ENCODE results near the gene DHPS. TPM values are rescaled to one million over a fixed set of nuclear protein-coding genes. Genes with fewer than 3 reads are reported as not detected.

Gene DHPS
- total and polyA plus RNA-seq, 2 of the 13 experiments (the other 11 are each of a cell fraction or from before 2014, with no cell fraction given) = 43.3 to 84.3 TPM

- TF ChIP-seq, protein P1, sequence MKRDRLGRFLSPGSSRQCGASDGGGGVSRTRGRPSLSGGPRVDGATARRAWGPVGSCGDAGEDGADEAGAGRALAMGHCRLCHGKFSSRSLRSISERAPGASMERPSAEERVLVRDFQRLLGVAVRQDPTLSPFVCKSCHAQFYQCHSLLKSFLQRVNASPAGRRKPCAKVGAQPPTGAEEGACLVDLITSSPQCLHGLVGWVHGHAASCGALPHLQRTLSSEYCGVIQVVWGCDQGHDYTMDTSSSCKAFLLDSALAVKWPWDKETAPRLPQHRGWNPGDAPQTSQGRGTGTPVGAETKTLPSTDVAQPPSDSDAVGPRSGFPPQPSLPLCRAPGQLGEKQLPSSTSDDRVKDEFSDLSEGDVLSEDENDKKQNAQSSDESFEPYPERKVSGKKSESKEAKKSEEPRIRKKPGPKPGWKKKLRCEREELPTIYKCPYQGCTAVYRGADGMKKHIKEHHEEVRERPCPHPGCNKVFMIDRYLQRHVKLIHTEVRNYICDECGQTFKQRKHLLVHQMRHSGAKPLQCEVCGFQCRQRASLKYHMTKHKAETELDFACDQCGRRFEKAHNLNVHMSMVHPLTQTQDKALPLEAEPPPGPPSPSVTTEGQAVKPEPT (CRISPR knock-in tag; IDR thresholded peaks at IDR 0.05; ENCODE audit: low read depth) = no peak
- TF ChIP-seq ZNF607 (CRISPR knock-in tag; IDR thresholded peaks at IDR 0.05; ENCODE audit: borderline replicate concordance) (0 out of 2 replicates have a peak, but pooled peaks have one; percentile 61), ARNT (IDR thresholded peaks at IDR 0.05) (no peak), RBFOX2 (IDR thresholded peaks at IDR 0.05; ENCODE audit: low read depth, low read length) (peak; percentile 62), ZNF747 (CRISPR knock-in tag; IDR thresholded peaks at IDR 0.05; ENCODE audit: borderline replicate concordance) (no peak), ZFY (CRISPR knock-in tag; IDR thresholded peaks at IDR 0.05) (peak; percentile 57), SCMH1 (CRISPR knock-in tag; IDR thresholded peaks at IDR 0.05; ENCODE audit: borderline replicate concordance) (no peak), NAIF1 (CRISPR knock-in tag; IDR thresholded peaks at IDR 0.05; ENCODE audit: borderline replicate concordance) (no peak), MYC (CRISPR knock-in tag; IDR thresholded peaks at IDR 0.05; ENCODE audit: borderline replicate concordance) (peak; percentile 21; the same call in 1 of the 2 replicates), ZBTB10 (CRISPR knock-in tag; IDR thresholded peaks at IDR 0.05; ENCODE audit: borderline replicate concordance) (no peak), ZFP36L1 (CRISPR knock-in tag; IDR thresholded peaks at IDR 0.05) (no peak), POLR2G (IDR thresholded peaks at IDR 0.05; ENCODE audit: low read depth, low read length) (no peak), ZSCAN22 (CRISPR knock-in tag; IDR thresholded peaks at IDR 0.05) (no peak), RFX3 (CRISPR knock-in tag; IDR thresholded peaks at IDR 0.05) (no peak), ZSCAN31 (CRISPR knock-in tag; IDR thresholded peaks at IDR 0.05; ENCODE audit: low read depth) (no peak), SNAPC5 (CRISPR knock-in tag; IDR thresholded peaks at IDR 0.05; ENCODE audit: borderline replicate concordance) (no peak)
- TF ChIP-seq, protein P2, sequence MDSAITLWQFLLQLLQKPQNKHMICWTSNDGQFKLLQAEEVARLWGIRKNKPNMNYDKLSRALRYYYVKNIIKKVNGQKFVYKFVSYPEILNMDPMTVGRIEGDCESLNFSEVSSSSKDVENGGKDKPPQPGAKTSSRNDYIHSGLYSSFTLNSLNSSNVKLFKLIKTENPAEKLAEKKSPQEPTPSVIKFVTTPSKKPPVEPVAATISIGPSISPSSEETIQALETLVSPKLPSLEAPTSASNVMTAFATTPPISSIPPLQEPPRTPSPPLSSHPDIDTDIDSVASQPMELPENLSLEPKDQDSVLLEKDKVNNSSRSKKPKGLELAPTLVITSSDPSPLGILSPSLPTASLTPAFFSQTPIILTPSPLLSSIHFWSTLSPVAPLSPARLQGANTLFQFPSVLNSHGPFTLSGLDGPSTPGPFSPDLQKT (CRISPR knock-in tag; IDR thresholded peaks at IDR 0.05; ENCODE audit: borderline replicate concordance) = no peak
- TF ChIP-seq, protein P3, sequence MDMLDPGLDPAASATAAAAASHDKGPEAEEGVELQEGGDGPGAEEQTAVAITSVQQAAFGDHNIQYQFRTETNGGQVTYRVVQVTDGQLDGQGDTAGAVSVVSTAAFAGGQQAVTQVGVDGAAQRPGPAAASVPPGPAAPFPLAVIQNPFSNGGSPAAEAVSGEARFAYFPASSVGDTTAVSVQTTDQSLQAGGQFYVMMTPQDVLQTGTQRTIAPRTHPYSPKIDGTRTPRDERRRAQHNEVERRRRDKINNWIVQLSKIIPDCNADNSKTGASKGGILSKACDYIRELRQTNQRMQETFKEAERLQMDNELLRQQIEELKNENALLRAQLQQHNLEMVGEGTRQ (IDR thresholded peaks at IDR 0.05; ENCODE audit: low read depth, low read length) = no peak
- TF ChIP-seq, protein P3 (CRISPR knock-in tag; IDR thresholded peaks at IDR 0.05; ENCODE audit: borderline replicate concordance) = no peak
- TF ChIP-seq, protein P4, sequence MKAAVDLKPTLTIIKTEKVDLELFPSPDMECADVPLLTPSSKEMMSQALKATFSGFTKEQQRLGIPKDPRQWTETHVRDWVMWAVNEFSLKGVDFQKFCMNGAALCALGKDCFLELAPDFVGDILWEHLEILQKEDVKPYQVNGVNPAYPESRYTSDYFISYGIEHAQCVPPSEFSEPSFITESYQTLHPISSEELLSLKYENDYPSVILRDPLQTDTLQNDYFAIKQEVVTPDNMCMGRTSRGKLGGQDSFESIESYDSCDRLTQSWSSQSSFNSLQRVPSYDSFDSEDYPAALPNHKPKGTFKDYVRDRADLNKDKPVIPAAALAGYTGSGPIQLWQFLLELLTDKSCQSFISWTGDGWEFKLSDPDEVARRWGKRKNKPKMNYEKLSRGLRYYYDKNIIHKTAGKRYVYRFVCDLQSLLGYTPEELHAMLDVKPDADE (CRISPR knock-in tag; IDR thresholded peaks at IDR 0.05) = no peak
Observed at GRCh38 chr19:12720851-12721655, 39.4 kb upstream of the DHPS start (continued).
